HL-60 (cell line): ENCODE measurements around the gene SIL1.

Source experiments
- DNase-seq, 2 experiments: peaks; one replicate each; pipeline ENCODE4 v3.0.0-alpha.2; 2010 to 2020; ENCODE audit warnings: low read depth in 1 of 2, low spot score in 1 of 2
- H3K27ac ChIP-seq: fragments of 250-450 bp; sonication (Bioruptor Pico); replicated peaks from 2 replicates; pipeline ENCODE4 v1.5.1; 2020; ENCODE audit warnings: mild to moderate bottlenecking, moderate library complexity
- H3K27me3 ChIP-seq: fragments of 250-450 bp; sonication (Bioruptor Pico); 2 replicates; pipeline ENCODE4 v1.5.1; 2021; ENCODE audit warnings: mild to moderate bottlenecking, moderate library complexity; ENCODE audit not compliant: insufficient read depth, poor library complexity, severe bottlenecking
- H3K4me3 ChIP-seq: replicated peaks from 2 replicates; pipeline ENCODE4 v1.5.1; 2011; ENCODE audit warnings: mild to moderate bottlenecking, control low read depth, low read length; ENCODE audit not compliant: insufficient read depth
- CTCF ChIP-seq: IDR thresholded peaks from one replicate; pipeline ENCODE4 v1.5.1; 2011; ENCODE audit warnings: low read length, control low read depth, inconsistent platforms; ENCODE audit not compliant: insufficient read depth
- GABPA ChIP-seq: IDR thresholded peaks from 2 replicates; pipeline ENCODE4 v1.6.1; 2012; ENCODE audit warnings: low read depth
- POLR2AphosphoS5 ChIP-seq: IDR thresholded peaks from 2 replicates; pipeline ENCODE4 v1.6.1; 2012; ENCODE audit warnings: low read depth
- SPI1 ChIP-seq: IDR thresholded peaks from 2 replicates; pipeline ENCODE4 v1.6.1; 2012; ENCODE audit warnings: low read depth, mild to moderate bottlenecking, borderline replicate concordance
- TF ChIP-seq, protein P1 (sequence below): IDR thresholded peaks from 2 replicates; pipeline ENCODE4 v1.6.1; 2012; ENCODE audit warnings: low read depth; ENCODE audit not compliant: insufficient replicate concordance

SIL1 gene

DNA sequence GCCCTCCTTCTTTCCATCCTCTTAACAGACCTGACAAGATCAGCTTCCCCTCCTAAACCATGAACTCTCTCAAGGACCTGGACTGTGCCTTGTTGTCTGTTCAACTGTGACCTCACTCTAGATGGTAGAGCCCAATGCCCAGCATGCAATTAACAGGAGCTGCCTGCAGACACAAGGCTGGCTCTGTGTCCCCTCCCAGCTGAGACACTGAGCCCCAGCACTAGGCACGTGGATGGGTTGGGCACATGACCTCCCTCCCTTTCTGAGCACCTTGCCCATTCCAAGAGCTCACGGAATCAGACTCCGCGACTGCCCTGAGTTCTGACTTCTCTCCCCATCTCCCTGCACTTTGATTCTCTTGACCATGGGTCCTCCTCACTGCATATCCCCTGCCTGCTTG lies 229.6 kb downstream of the SIL1 start:
- no peaks in the 10 kb centered on the region for H3K27me3 ChIP-seq
- DNase-seq: no peak
- TF ChIP-seq CTCF: no peak
- TF ChIP-seq POLR2AphosphoS5: no peak
- no peak for TF ChIP-seq SPI1
- TF ChIP-seq, protein P1, sequence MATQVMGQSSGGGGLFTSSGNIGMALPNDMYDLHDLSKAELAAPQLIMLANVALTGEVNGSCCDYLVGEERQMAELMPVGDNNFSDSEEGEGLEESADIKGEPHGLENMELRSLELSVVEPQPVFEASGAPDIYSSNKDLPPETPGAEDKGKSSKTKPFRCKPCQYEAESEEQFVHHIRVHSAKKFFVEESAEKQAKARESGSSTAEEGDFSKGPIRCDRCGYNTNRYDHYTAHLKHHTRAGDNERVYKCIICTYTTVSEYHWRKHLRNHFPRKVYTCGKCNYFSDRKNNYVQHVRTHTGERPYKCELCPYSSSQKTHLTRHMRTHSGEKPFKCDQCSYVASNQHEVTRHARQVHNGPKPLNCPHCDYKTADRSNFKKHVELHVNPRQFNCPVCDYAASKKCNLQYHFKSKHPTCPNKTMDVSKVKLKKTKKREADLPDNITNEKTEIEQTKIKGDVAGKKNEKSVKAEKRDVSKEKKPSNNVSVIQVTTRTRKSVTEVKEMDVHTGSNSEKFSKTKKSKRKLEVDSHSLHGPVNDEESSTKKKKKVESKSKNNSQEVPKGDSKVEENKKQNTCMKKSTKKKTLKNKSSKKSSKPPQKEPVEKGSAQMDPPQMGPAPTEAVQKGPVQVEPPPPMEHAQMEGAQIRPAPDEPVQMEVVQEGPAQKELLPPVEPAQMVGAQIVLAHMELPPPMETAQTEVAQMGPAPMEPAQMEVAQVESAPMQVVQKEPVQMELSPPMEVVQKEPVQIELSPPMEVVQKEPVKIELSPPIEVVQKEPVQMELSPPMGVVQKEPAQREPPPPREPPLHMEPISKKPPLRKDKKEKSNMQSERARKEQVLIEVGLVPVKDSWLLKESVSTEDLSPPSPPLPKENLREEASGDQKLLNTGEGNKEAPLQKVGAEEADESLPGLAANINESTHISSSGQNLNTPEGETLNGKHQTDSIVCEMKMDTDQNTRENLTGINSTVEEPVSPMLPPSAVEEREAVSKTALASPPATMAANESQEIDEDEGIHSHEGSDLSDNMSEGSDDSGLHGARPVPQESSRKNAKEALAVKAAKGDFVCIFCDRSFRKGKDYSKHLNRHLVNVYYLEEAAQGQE: no peak
- TF ChIP-seq GABPA: no peak
- no peak overlapping the region for H3K27ac ChIP-seq
- H3K4me3 ChIP-seq: no peak overlapping the region

DNA sequence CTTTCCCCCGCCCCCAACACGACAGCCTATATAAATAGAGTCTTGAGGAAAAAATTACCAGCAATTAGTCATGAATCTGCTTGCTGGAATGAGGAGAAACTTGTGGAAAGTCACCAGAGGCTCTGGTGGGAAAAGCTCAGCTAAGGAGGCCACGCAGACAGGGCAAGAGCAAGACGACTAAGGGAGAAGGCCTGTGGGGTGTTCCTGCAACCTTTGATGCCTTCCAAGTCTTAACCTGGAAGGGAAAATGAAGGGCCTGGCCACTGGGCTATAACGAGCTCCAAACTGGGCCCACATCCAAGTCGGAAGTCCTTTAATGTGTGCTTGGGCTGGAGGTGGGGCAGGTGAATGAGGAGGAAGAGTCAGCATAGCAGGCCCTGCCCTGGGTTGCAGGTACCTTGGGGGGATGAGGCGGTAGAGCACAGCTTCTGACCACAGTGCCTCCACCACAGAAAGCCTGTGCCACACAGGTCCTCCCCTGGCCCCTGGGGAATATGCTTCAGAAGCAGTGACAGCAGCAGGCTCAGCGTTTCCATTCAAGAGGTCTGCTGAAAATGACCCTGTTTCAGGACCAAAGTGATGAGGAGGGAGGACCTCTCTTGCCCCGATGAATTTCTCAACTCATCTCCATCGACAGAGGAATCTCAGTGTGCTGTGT lies 230.2 kb downstream of the SIL1 start:
- H3K27me3 ChIP-seq: no peaks in the 10 kb centered on the region
- no peak for DNase-seq
- TF ChIP-seq SPI1: no peak
- TF ChIP-seq GABPA: no peak
- no peak for TF ChIP-seq CTCF
- TF ChIP-seq, protein P1: no peak
- TF ChIP-seq POLR2AphosphoS5: no peak
- H3K4me3 ChIP-seq: no peak overlapping the region
- H3K27ac ChIP-seq: no peak overlapping the region

DNA sequence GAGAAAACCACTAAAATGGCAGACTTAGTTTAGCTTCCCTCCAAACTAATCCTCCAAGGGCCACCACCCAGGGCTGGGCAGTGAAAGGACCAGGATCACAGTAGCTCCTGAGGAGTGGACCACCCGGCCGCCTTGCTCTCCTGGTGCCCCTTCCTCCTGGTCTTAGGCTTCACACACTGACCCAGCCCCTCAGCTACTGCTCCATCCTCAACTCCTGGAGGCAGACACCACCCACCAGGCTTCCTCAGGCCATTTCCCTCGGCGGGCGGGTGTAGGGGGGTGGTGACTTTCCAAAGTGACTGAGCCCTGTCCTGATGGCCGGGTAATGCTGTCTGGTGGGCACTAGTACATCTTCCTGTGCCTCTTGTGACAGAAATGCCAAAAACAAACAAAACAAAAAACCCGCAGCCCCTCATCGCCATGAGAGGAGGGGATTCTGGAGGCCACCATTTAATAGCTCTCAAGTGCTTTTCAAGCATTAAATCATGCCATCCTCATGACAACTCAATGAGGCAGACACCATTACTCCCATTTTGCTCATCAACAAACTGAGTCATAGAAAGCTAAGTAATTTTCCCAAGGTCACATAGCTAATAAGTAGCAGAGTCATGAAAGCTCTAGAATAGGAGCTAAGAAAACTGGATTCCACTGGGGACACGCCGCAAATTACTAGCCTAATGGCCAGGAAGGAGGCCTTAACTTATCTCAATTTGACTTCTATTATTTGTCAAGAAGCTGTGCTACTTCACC lies 231.8 kb downstream of the SIL1 start:
- no peak for TF ChIP-seq SPI1
- TF ChIP-seq, protein P1: no peak
- no peak for TF ChIP-seq POLR2AphosphoS5
- no peak for TF ChIP-seq GABPA
- TF ChIP-seq CTCF: no peak
- DNase-seq: no peak

More for the DNA sequence above, 231.8 kb downstream of the SIL1 start:
- Histone ChIP-seq H3K4me3 (no peak overlapping the region), H3K27me3 (no peaks in the 10 kb centered on the region), H3K27ac (no peak overlapping the region)
